Muscle layer of duodenum (tissue), 2 donors: ENCODE data around the gene TIAM2.

ENCODE experiments used
- H3K27ac ChIP-seq: one replicate; pipeline ENCODE4 v1.7.0; 2013; ENCODE audit warnings: mild to moderate bottlenecking, low read length
- H3K27me3 ChIP-seq: one replicate; pipeline ENCODE4 v1.7.0; 2013; ENCODE audit warnings: low read depth, mild to moderate bottlenecking, control low read depth, low read length
- H3K36me3 ChIP-seq, 2 donors: one replicate each; pipeline ENCODE4 v1.7.0; 2013; ENCODE audit warnings: low read length in 2 of 2, control low read depth in 1 of 2, mild to moderate bottlenecking in 1 of 2; ENCODE audit not compliant: insufficient read depth in 2 of 2, control insufficient read depth in 1 of 2
- H3K4me1 ChIP-seq, 2 donors: one replicate each; pipeline ENCODE4 v1.7.0; 2013; ENCODE audit warnings: low read length in 2 of 2, mild to moderate bottlenecking in 2 of 2, control low read depth in 1 of 2, moderate library complexity in 1 of 2; ENCODE audit not compliant: insufficient read depth in 2 of 2, control insufficient read depth in 1 of 2
- H3K4me3 ChIP-seq, 2 donors: one replicate each; pipeline ENCODE4 v1.7.0; 2013; ENCODE audit warnings: low read length in 2 of 2, low read depth in 1 of 2, mild to moderate bottlenecking in 1 of 2
- H3K9me3 ChIP-seq, 2 donors: one replicate each; pipeline ENCODE4 v1.7.0; 2013; ENCODE audit warnings: low read length in 2 of 2, control low read depth in 1 of 2, mild to moderate bottlenecking in 1 of 2; ENCODE audit not compliant: control insufficient read depth in 1 of 2
- donor health status: healthy.

TIAM2 gene

GRCh38 chr6:155042983-155043382 is 47.9 kb downstream of the TIAM2 start:
- Histone ChIP-seq H3K9me3 (no peaks in the 10 kb centered on the region), H3K27me3 (no peaks in the 10 kb centered on the region), H3K27ac (no peak overlapping the region), H3K4me3 (no peak overlapping the region), H3K4me1 (peaks cover 0 to 6% of the 10 kb centered on the region in 2 donors), H3K36me3 (no peaks in the 10 kb centered on the region)

- Histone ChIP-seq H3K36me3 (no peaks in the 10 kb centered on the region), H3K9me3 (no peaks in the 10 kb centered on the region), H3K27me3 (no peaks in the 10 kb centered on the region), H3K4me1 (peaks cover 0 to 6% of the 10 kb centered on the region in 2 donors), H3K27ac (no peak overlapping the region), H3K4me3 (no peak overlapping the region)
Observed at GRCh38 chr6:155045561-155046404, 50.7 kb downstream of the TIAM2 start.

GRCh38 chr6:155047523-155047922 is 52.4 kb downstream of the TIAM2 start:
- H3K27ac ChIP-seq, result no peak overlapping the region
- H3K36me3 ChIP-seq, result no peaks in the 10 kb centered on the region
- no peaks in the 10 kb centered on the region for H3K9me3 ChIP-seq

GRCh38 chr6:155050311-155050710 is 55.2 kb downstream of the TIAM2 start:
- Histone ChIP-seq H3K27me3 (no peaks in the 10 kb centered on the region), H3K4me3 (no peak overlapping the region), H3K36me3 (no peaks in the 10 kb centered on the region), H3K27ac (no peak overlapping the region), H3K4me1 (no peaks in the 10 kb centered on the region), H3K9me3 (no peaks in the 10 kb centered on the region)

More at GRCh38 chr6:155047523-155047922, 52.4 kb downstream of the TIAM2 start:
- Histone ChIP-seq H3K4me3 (no peak overlapping the region), H3K4me1 (no peaks in the 10 kb centered on the region), H3K27me3 (no peaks in the 10 kb centered on the region)

GRCh38 chr6:155054491-155055250 is 59.6 kb downstream of the TIAM2 start:
- no peak overlapping the region for H3K4me3 ChIP-seq
- H3K4me1 ChIP-seq, result no peaks in the 10 kb centered on the region
- no peaks in the 10 kb centered on the region for H3K36me3 ChIP-seq
- no peaks in the 10 kb centered on the region for H3K9me3 ChIP-seq
- no peaks in the 10 kb centered on the region for H3K27me3 ChIP-seq
- H3K27ac ChIP-seq, result no peak overlapping the region

GRCh38 chr6:155055729-155056128 is 60.6 kb downstream of the TIAM2 start:
- no peaks in the 10 kb centered on the region for H3K9me3 ChIP-seq
- no peaks in the 10 kb centered on the region for H3K4me1 ChIP-seq
- no peaks in the 10 kb centered on the region for H3K36me3 ChIP-seq
- no peak overlapping the region for H3K27ac ChIP-seq
- no peak overlapping the region for H3K4me3 ChIP-seq
- H3K27me3 ChIP-seq, result no peaks in the 10 kb centered on the region

GRCh38 chr6:155056756-155057155 is 61.6 kb downstream of the TIAM2 start:
- Histone ChIP-seq H3K27ac (no peak overlapping the region), H3K36me3 (no peaks in the 10 kb centered on the region), H3K27me3 (no peaks in the 10 kb centered on the region), H3K4me3 (no peak overlapping the region), H3K4me1 (no peaks in the 10 kb centered on the region), H3K9me3 (no peaks in the 10 kb centered on the region)

- Histone ChIP-seq H3K9me3 (no peaks in the 10 kb centered on the region), H3K27me3 (no peaks in the 10 kb centered on the region), H3K27ac (no peak overlapping the region), H3K4me1 (no peaks in the 10 kb centered on the region), H3K4me3 (no peak overlapping the region), H3K36me3 (no peaks in the 10 kb centered on the region)
Observed at GRCh38 chr6:155061381-155061780, 66.3 kb downstream of the TIAM2 start.

GRCh38 chr6:155062866-155063341 is 67.8 kb downstream of the TIAM2 start:
- H3K4me1 ChIP-seq, result no peaks in the 10 kb centered on the region
- no peaks in the 10 kb centered on the region for H3K36me3 ChIP-seq
- H3K27ac ChIP-seq, result no peak overlapping the region

GRCh38 chr6:155064303-155064702 is 69.2 kb downstream of the TIAM2 start:
- Histone ChIP-seq H3K36me3 (no peaks in the 10 kb centered on the region), H3K27ac (no peak overlapping the region), H3K4me3 (no peak overlapping the region), H3K27me3 (no peaks in the 10 kb centered on the region), H3K9me3 (no peaks in the 10 kb centered on the region), H3K4me1 (no peaks in the 10 kb centered on the region)

More at GRCh38 chr6:155062866-155063341, 67.8 kb downstream of the TIAM2 start:
- H3K9me3 ChIP-seq, result no peaks in the 10 kb centered on the region
- no peaks in the 10 kb centered on the region for H3K27me3 ChIP-seq
- no peak overlapping the region for H3K4me3 ChIP-seq

GRCh38 chr6:155066361-155066760 is 71.2 kb downstream of the TIAM2 start:
- Histone ChIP-seq H3K27ac (no peak overlapping the region), H3K4me1 (no peaks in the 10 kb centered on the region), H3K9me3 (no peaks in the 10 kb centered on the region), H3K4me3 (no peak overlapping the region), H3K27me3 (no peaks in the 10 kb centered on the region), H3K36me3 (no peaks in the 10 kb centered on the region)
